CD4-positive, CD25-positive, alpha-beta regulatory T cell (primary cell): ENCODE measurements around the gene PIGS. TPM values are rescaled to one million over a fixed set of nuclear protein-coding genes. Genes with fewer than 3 reads are reported as not detected.

ENCODE experiments used
- ATAC-seq, 2 donors: fragments of 150-1000 bp; cut with Tn5 transposase; one replicate each; pipeline ENCODE4 v1.10.0; 2021; ENCODE audit warnings: low read depth in 2 of 2, moderate number of reproducible peaks in 2 of 2, moderate library complexity in 1 of 2
- DNase-seq, 3 donors: peaks; one replicate each; pipeline versions ENCODE4 v3.0.0 to v3.0.0-alpha.2; 2012 to 2022; ENCODE audit warnings: mixed read lengths in 1 of 3
- H3K27ac ChIP-seq: one replicate; pipeline ENCODE4 v1.7.0; 2013; ENCODE audit warnings: mild to moderate bottlenecking, low read length; ENCODE audit not compliant: insufficient read depth, poor library complexity, severe bottlenecking
- H3K27me3 ChIP-seq: one replicate; pipeline ENCODE4 v1.7.0; 2013; ENCODE audit warnings: low read length; ENCODE audit not compliant: control insufficient read depth, insufficient read depth
- H3K36me3 ChIP-seq: one replicate; pipeline ENCODE4 v1.7.0; 2013; ENCODE audit warnings: mild to moderate bottlenecking, low read length, moderate library complexity; ENCODE audit not compliant: control insufficient read depth, insufficient read depth
- H3K4me1 ChIP-seq: 2 replicates; pipeline ENCODE4 v1.7.0; 2013; ENCODE audit warnings: mild to moderate bottlenecking, low read length; ENCODE audit not compliant: insufficient read depth, control insufficient read depth, poor library complexity, severe bottlenecking
- H3K4me3 ChIP-seq: one replicate; pipeline ENCODE4 v1.7.0; 2013; ENCODE audit warnings: low read depth, mild to moderate bottlenecking, low read length, moderate library complexity
- H3K9me3 ChIP-seq, 2 experiments: 1 replicate in 1 of 2; 2 replicates in 1 of 2; pipeline ENCODE4 v1.7.0; 2013; ENCODE audit warnings: low read length in 2 of 2, mild to moderate bottlenecking in 1 of 2, moderate library complexity in 1 of 2; ENCODE audit not compliant: control insufficient read depth in 2 of 2
- H3K27ac Mint-ChIP-seq, 3 donors: one replicate each; pipeline ENCODE4 v1.8.0; 2020 to 2022; ENCODE audit warnings: mild to moderate bottlenecking in 3 of 3, mixed read lengths in 3 of 3, moderate library complexity in 2 of 3
- H3K27me3 Mint-ChIP-seq: one replicate; pipeline ENCODE4 v1.8.0; 2022; ENCODE audit warnings: mild to moderate bottlenecking, mixed read lengths
- H3K36me3 Mint-ChIP-seq: one replicate; pipeline ENCODE4 v1.8.0; 2020; ENCODE audit warnings: mixed read lengths
- H3K4me1 Mint-ChIP-seq, 4 donors: one replicate each; pipeline ENCODE4 v1.8.0; 2020 to 2022; ENCODE audit warnings: mixed read lengths in 4 of 4, mild to moderate bottlenecking in 1 of 4
- H3K4me3 Mint-ChIP-seq, 4 donors: one replicate each; pipeline ENCODE4 v1.8.0; 2020 to 2022; ENCODE audit warnings: mild to moderate bottlenecking in 4 of 4, mixed read lengths in 4 of 4, moderate library complexity in 3 of 4
- H3K9me3 Mint-ChIP-seq, 7 donors: one replicate each; pipeline ENCODE4 v1.8.0; 2020 to 2022; ENCODE audit warnings: mixed read lengths in 7 of 7, mild to moderate bottlenecking in 3 of 7, moderate library complexity in 2 of 7
- polyA plus RNA-seq, 4 donors: library from polyadenylated mRNA; unstranded; fragments of 300-500 nt; fragmentation: Illumina TruSeq; gene quantifications; one replicate each; pipeline ENCODE4 v1.2.3, GENCODE V29; 2021
- total RNA-seq: library from RNA; stranded (reverse); gene quantifications from one replicate; pipeline ENCODE4 v1.2.3, GENCODE V29; 2022

Gene PIGS
- total and polyA plus RNA-seq, 5 donors from 2014 or later = 53.3 to 82.6 (median 67.1) TPM

DNA sequence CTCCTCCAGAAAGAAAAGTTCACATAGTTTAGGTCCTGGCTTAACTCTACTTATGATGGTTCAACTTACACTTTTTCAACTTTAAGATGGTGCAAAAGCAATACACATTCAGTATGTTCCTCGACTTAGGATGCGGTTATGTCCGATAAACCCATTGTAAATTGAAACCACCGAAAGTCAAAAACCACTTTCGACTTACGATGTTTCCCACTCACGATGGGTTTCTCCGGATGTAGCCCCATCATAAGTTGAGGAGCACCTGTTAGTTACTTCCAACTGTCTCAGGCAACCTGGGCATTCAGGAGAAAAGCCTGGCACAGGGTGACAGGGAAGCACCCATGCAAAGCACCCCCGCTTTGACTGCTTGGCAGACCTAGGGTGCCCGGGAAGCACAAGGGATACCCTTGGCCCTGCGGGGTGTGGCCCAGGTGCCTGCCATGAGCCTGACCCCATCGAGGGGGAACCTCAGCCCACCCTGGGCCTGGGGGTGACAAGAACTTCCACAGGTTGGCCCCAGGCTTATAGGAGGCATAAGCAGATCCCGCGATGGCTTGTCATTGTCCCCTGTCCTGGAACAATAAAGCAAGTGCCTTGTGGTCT lies 32.9 kb downstream of the PIGS start:
- Histone ChIP-seq H3K36me3 (no peaks in the 10 kb centered on the region), H3K4me3 (no peak overlapping the region), H3K27me3 (no peaks in the 10 kb centered on the region), H3K4me1 (no peaks in the 10 kb centered on the region), H3K27ac (no peak overlapping the region), H3K9me3 (no peaks in the 10 kb centered on the region)
- ATAC-seq (no peak), DNase-seq (no peak)
- no peaks in the 10 kb centered on the region for H3K27me3 Mint-ChIP-seq
- H3K9me3 Mint-ChIP-seq = peaks cover 0 to 1% (median 0%) of the 10 kb centered on the region in 7 donors
- H3K27ac Mint-ChIP-seq = no peak overlapping the region
- no peak overlapping the region for H3K4me3 Mint-ChIP-seq
- H3K36me3 Mint-ChIP-seq = no peaks in the 10 kb centered on the region
- H3K4me1 Mint-ChIP-seq = peaks cover 0 to 2% (median 0%) of the 10 kb centered on the region in 4 donors

DNA sequence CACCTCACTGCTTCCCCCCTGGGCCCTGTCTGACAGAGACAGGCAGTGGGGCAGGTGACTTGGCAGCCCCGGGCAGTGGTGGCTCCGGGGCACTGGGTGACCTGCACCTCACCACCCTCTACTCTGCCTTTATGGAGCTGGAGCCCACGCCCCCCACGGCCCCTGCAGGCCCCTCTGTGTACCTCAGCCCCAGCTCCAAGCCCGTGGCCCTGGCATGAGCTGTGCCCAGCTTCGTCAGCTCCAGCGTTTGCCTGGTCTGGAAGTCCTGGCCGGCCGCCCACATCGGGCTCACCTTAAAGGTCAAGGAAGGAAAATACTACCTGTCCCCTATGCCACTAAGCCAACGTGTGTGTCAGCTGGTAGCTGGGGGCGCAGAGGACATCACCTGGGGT lies 34.1 kb downstream of the PIGS start:
- no peaks in the 10 kb centered on the region for H3K36me3 Mint-ChIP-seq
- H3K27ac ChIP-seq = no peak overlapping the region
- DNase-seq = no peak
- no peak overlapping the region for H3K4me3 ChIP-seq
- H3K36me3 ChIP-seq = no peaks in the 10 kb centered on the region
- no peaks in the 10 kb centered on the region for H3K4me1 ChIP-seq
- H3K9me3 ChIP-seq = no peaks in the 10 kb centered on the region
- no peak overlapping the region for H3K4me3 Mint-ChIP-seq
- no peaks in the 10 kb centered on the region for H3K27me3 Mint-ChIP-seq
- peaks cover 0 to 1% (median 0%) of the 10 kb centered on the region in 7 donors for H3K9me3 Mint-ChIP-seq
- H3K27me3 ChIP-seq = no peaks in the 10 kb centered on the region
- peaks cover 0 to 2% (median 0%) of the 10 kb centered on the region in 4 donors for H3K4me1 Mint-ChIP-seq
- no peak for ATAC-seq
- no peak overlapping the region for H3K27ac Mint-ChIP-seq

DNA sequence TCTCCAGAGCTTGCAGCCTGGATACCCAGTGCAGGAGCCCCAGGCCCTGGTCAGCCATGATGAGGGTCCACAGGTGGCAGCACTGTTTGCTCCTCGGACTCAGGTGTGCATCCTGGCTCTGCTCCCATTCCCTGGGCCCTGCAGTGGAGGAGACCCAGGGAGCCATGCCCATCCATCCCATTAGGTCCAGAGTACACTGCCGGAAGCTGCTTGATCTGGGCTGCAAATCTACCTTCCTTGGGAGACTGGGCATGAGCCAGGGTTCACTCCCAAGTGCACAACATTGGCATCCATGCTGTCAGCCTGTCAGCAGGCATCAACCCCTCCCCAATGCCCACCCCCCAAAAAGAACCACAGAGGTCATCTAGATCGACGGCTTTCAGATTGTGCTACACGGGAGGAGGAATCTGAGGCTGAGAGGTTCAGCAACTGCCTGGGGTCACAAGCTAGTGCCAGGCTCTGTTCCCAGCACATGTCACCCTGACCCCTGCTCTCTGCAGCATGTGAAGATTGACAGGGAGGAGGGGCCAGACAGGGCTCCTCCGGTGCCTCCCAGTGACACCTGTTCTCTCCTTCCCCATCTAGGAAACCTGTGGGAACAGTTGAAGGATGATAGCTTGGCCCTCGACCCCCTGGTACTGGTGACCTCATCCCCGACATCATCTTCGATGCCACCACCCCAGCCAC lies 34.6 kb downstream of the PIGS start:
- Histone ChIP-seq H3K36me3 (no peaks in the 10 kb centered on the region), H3K4me3 (no peak overlapping the region), H3K4me1 (no peaks in the 10 kb centered on the region), H3K27me3 (no peaks in the 10 kb centered on the region), H3K27ac (no peak overlapping the region), H3K9me3 (no peaks in the 10 kb centered on the region)
- peaks cover 0 to 2% (median 0%) of the 10 kb centered on the region in 4 donors for H3K4me1 Mint-ChIP-seq
- no peaks in the 10 kb centered on the region for H3K27me3 Mint-ChIP-seq
- ATAC-seq = no peak
- no peaks in the 10 kb centered on the region for H3K36me3 Mint-ChIP-seq
- peaks cover 0 to 1% (median 0%) of the 10 kb centered on the region in 7 donors for H3K9me3 Mint-ChIP-seq
- no peak overlapping the region for H3K4me3 Mint-ChIP-seq
- DNase-seq = no peak
- no peak overlapping the region for H3K27ac Mint-ChIP-seq

GRCh38 chr17:28534740-28535375 lies 36.5 kb downstream of the PIGS start:
- H3K36me3 Mint-ChIP-seq = no peaks in the 10 kb centered on the region

GRCh38 chr17:28533091-28533807 lies 38.1 kb downstream of the PIGS start:
- H3K4me1 Mint-ChIP-seq = peaks cover 0 to 2% (median 0%) of the 10 kb centered on the region in 4 donors

More at GRCh38 chr17:28534740-28535375, 36.5 kb downstream of the PIGS start:
- Histone ChIP-seq H3K27ac (no peak overlapping the region), H3K9me3 (no peaks in the 10 kb centered on the region), H3K4me1 (no peaks in the 10 kb centered on the region), H3K27me3 (no peaks in the 10 kb centered on the region), H3K36me3 (no peaks in the 10 kb centered on the region), H3K4me3 (no peak overlapping the region)
- H3K9me3 Mint-ChIP-seq = peaks cover 0 to 1% (median 0%) of the 10 kb centered on the region in 7 donors
- H3K27ac Mint-ChIP-seq = no peak overlapping the region
- no peak overlapping the region for H3K4me3 Mint-ChIP-seq
- ATAC-seq (no peak), DNase-seq (no peak)
- H3K4me1 Mint-ChIP-seq = peaks cover 0 to 2% (median 0%) of the 10 kb centered on the region in 4 donors
- H3K27me3 Mint-ChIP-seq = no peaks in the 10 kb centered on the region

GRCh38 chr17:28532050-28532960 lies 39.0 kb downstream of the PIGS start:
- ATAC-seq (no peak), DNase-seq (no peak)
- H3K36me3 Mint-ChIP-seq = no peaks in the 10 kb centered on the region
- H3K27me3 Mint-ChIP-seq = peaks cover 3% of the 10 kb centered on the region
- H3K4me3 Mint-ChIP-seq = no peak overlapping the region
- peaks cover 0 to 1% (median 0%) of the 10 kb centered on the region in 7 donors for H3K9me3 Mint-ChIP-seq
- H3K27ac ChIP-seq = no peak overlapping the region
- H3K9me3 ChIP-seq = no peaks in the 10 kb centered on the region
- no peak overlapping the region for H3K27ac Mint-ChIP-seq
- H3K4me1 Mint-ChIP-seq = peaks cover 0 to 2% (median 0%) of the 10 kb centered on the region in 4 donors
- H3K36me3 ChIP-seq = no peaks in the 10 kb centered on the region
- no peaks in the 10 kb centered on the region for H3K4me1 ChIP-seq
- no peaks in the 10 kb centered on the region for H3K27me3 ChIP-seq
- H3K4me3 ChIP-seq = no peak overlapping the region

More at GRCh38 chr17:28533091-28533807, 38.1 kb downstream of the PIGS start:
- Histone ChIP-seq H3K4me3 (no peak overlapping the region), H3K27me3 (no peaks in the 10 kb centered on the region), H3K27ac (no peak overlapping the region), H3K9me3 (no peaks in the 10 kb centered on the region), H3K36me3 (no peaks in the 10 kb centered on the region), H3K4me1 (no peaks in the 10 kb centered on the region)
- ATAC-seq (no peak), DNase-seq (no peak)
- H3K9me3 Mint-ChIP-seq = peaks cover 0 to 1% (median 0%) of the 10 kb centered on the region in 7 donors
- H3K27ac Mint-ChIP-seq = no peak overlapping the region
- H3K4me3 Mint-ChIP-seq = no peak overlapping the region
- H3K27me3 Mint-ChIP-seq = no peaks in the 10 kb centered on the region
- no peaks in the 10 kb centered on the region for H3K36me3 Mint-ChIP-seq

DNA sequence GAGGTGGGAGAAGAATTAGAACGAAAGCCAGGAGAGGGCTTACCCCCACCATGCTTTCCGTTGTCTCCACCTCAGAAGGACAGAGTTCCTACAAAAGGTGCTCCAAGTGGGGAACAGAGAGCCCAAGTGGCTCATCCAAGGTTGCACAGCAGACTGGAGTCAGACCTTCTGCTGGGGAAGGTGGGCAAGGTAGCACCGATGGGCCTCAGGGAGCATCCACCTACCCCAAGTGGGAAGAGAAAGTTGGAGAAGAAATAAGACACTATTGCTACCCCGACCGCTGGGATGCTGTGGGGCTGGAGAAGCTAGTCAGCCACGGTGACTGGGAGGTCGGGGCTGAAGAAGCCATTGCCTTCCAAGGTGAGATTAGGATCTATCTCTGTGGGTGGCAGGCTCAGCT lies 40.4 kb downstream of the PIGS start:
- Mint-ChIP-seq H3K9me3 (peaks cover 0 to 1% (median 0%) of the 10 kb centered on the region in 7 donors), H3K36me3 (no peaks in the 10 kb centered on the region)

More for the DNA sequence above, 40.4 kb downstream of the PIGS start:
- H3K27me3 Mint-ChIP-seq = peaks cover 6% of the 10 kb centered on the region
- no peaks in the 10 kb centered on the region for H3K9me3 ChIP-seq
- ATAC-seq (no peak), DNase-seq (no peak)
- H3K4me1 ChIP-seq = no peaks in the 10 kb centered on the region
- no peak overlapping the region for H3K4me3 ChIP-seq
- peaks cover 0 to 2% (median 0%) of the 10 kb centered on the region in 4 donors for H3K4me1 Mint-ChIP-seq
- no peaks in the 10 kb centered on the region for H3K36me3 ChIP-seq
- H3K27me3 ChIP-seq = no peaks in the 10 kb centered on the region
- H3K4me3 Mint-ChIP-seq = no peak overlapping the region
- peak overlapping the region in 1 of 3 donors; percentile 47 for H3K27ac Mint-ChIP-seq
- H3K27ac ChIP-seq = no peak overlapping the region
